PFSK-1 (cell line): ENCODE data around the gene COL18A1.

Experiments used
- POLR2AphosphoS5 ChIP-seq: IDR thresholded peaks from 2 replicates; pipeline ENCODE4 v1.6.1; 2012; ENCODE audit warnings: low read depth, mild to moderate bottlenecking, control low read depth, low read length, moderate library complexity
- SIN3A ChIP-seq: IDR thresholded peaks from 2 replicates; pipeline ENCODE4 v1.6.1; 2012; ENCODE audit warnings: mild to moderate bottlenecking, low read length, moderate library complexity, borderline replicate concordance; ENCODE audit not compliant: insufficient read depth

- TF ChIP-seq POLR2AphosphoS5, result no peak
- no peak for TF ChIP-seq SIN3A
These were observed 56.9 kb downstream of the COL18A1 start for GRCh38 chr21:45461806-45462341.
